Activated CD8-positive, alpha-beta T cell treated with anti-CD3 and anti-CD28 coated beads, Interleukin-2, amount 10 ng/mL, durations not matched to agents 7 days and 5 days (primary cell): Measurements from ENCODE around the gene REEP1. TPM values are rescaled to one million over a fixed set of nuclear protein-coding genes. Genes with fewer than 3 reads are reported as not detected.

Experiments used
- ATAC-seq: fragments of 150-1000 bp; cut with Tn5 transposase; one replicate; pipeline ENCODE4 v1.10.0; 2021; ENCODE audit warnings: moderate library complexity
- CTCF ChIA-PET: fragments of 350-600 bp; sonication (Branson Sonifier 250); formaldehyde crosslinking; loops from one replicate; lab custom pipeline; 2021; ENCODE audit warnings: antibody characterized with exemption; lab: Charles Lee
- POLR2A ChIA-PET: fragments of 350-600 bp; sonication (Branson Sonifier 250); formaldehyde crosslinking; loops from one replicate; lab custom pipeline; 2021; ENCODE audit warnings: antibody characterized with exemption; lab: Charles Lee
- DNase-seq: peaks from one replicate; pipeline ENCODE4 v3.0.0-alpha.2; 2020
- H3K27ac Mint-ChIP-seq: one replicate; pipeline ENCODE4 v1.8.0; 2021; ENCODE audit warnings: mild to moderate bottlenecking, mixed read lengths
- H3K27me3 Mint-ChIP-seq: one replicate; pipeline ENCODE4 v1.8.0; 2021; ENCODE audit warnings: low read depth, mixed read lengths
- H3K36me3 Mint-ChIP-seq: one replicate; pipeline ENCODE4 v1.8.0; 2021; ENCODE audit warnings: low read depth, mixed read lengths
- H3K4me1 Mint-ChIP-seq: one replicate; pipeline ENCODE4 v1.8.0; 2021; ENCODE audit warnings: low read depth, mixed read lengths
- H3K4me3 Mint-ChIP-seq: one replicate; pipeline ENCODE4 v1.8.0; 2021; ENCODE audit warnings: mild to moderate bottlenecking, mixed read lengths
- H3K9me3 Mint-ChIP-seq: one replicate; pipeline ENCODE4 v1.8.0; 2022; ENCODE audit warnings: mixed read lengths; ENCODE audit not compliant: insufficient read depth
- total RNA-seq, 2 experiments: library from RNA; stranded (reverse); gene quantifications; one replicate each; pipeline ENCODE4 v1.2.3, GENCODE V29; 2021

Gene REEP1
- total RNA-seq, 2 experiments from 2014 or later, result 0.21 TPM; not detected in 1

DNA sequence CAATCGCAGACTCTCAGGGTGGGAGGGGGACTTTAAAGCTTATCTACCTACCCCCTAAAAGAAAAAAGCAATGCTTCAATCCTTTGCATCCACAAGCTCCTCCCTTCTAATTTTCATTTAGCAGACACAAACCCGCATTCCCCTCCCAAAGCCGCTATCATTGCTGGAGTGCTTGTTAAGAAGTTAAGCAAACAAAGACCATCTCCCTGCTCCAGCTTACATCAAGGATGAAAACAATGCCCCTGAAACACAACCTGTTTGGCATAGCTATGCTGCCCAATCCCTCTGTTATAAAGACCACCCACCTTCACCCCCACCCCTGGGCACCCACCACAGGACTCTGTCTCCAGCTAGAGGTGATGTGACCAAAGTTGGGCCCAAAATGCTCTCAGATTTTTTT is 33.0 kb downstream of the REEP1 start:
- DNase-seq (no peak), ATAC-seq (no peak)
- Mint-ChIP-seq H3K27ac (no peak overlapping the region), H3K27me3 (peaks cover 33% of the 10 kb centered on the region), H3K4me3 (no peak overlapping the region), H3K9me3 (no peaks in the 10 kb centered on the region), H3K36me3 (no peaks in the 10 kb centered on the region), H3K4me1 (no peaks in the 10 kb centered on the region)
- ChIA-PET POLR2A (no interaction called here), CTCF (interaction anchor here (1.2 kb wide), 1 partner anchor 84 kb away, joined by 6 read pairs; no protein-coding TSS in a partner anchor)

DNA sequence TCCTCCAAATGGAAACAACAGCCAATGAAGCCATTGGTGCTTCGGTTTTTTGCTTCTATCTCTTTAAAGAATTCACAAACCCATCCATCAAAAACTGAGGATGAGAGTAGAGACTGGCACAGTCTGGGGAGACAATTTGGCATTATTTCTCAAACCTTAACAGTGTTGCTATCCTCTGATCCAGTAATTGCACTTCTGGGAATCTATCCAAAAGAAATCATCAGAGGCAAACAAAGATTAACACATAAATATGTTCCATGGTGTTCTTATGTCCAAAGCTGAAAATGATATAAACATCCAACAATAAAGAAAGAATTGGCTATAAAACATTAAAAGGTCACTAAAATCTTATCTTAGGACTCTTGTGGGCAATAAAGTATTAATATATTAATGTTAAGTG is 35.1 kb downstream of the REEP1 start:
- no peak overlapping the region for H3K27ac Mint-ChIP-seq
- no peak overlapping the region for H3K4me3 Mint-ChIP-seq
- H3K27me3 Mint-ChIP-seq, result peaks cover 36% of the 10 kb centered on the region
- H3K9me3 Mint-ChIP-seq, result no peaks in the 10 kb centered on the region
- POLR2A ChIA-PET, result no interaction called here
- ATAC-seq (no peak), DNase-seq (no peak)
- H3K4me1 Mint-ChIP-seq, result no peaks in the 10 kb centered on the region
- no peaks in the 10 kb centered on the region for H3K36me3 Mint-ChIP-seq
- CTCF ChIA-PET, result no interaction called here

DNA sequence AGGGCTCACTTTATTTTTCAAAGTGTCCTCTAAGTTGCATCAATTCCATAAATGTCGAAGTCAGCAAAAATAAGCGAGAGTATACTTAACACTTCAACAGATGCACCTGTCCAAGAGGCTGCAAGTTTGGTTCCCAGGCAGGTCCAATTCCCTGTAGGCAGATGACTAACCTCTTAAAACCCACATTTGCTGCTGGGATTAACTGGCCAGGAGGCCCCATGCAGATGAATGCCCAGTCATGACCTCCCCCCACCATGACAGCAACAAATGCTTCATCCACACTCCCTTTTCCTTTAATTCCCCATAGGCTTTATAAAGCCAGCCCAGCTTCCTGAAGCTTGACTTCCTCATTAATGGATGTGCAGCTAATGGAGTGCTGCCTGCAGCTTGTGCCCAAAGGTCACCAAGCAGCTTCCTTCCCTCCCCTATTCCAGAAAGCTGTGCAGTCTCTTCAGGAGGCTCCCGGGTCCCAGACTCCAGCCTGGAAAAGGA is 35.7 kb downstream of the REEP1 start:
- ChIA-PET CTCF (no interaction called here), POLR2A (no interaction called here)
- H3K4me3 Mint-ChIP-seq, result no peak overlapping the region
- H3K27ac Mint-ChIP-seq, result no peak overlapping the region
- no peaks in the 10 kb centered on the region for H3K9me3 Mint-ChIP-seq
- DNase-seq, result no peak
- no peak for ATAC-seq
- H3K36me3 Mint-ChIP-seq, result no peaks in the 10 kb centered on the region
- peaks cover 36% of the 10 kb centered on the region for H3K27me3 Mint-ChIP-seq
- no peaks in the 10 kb centered on the region for H3K4me1 Mint-ChIP-seq

DNA sequence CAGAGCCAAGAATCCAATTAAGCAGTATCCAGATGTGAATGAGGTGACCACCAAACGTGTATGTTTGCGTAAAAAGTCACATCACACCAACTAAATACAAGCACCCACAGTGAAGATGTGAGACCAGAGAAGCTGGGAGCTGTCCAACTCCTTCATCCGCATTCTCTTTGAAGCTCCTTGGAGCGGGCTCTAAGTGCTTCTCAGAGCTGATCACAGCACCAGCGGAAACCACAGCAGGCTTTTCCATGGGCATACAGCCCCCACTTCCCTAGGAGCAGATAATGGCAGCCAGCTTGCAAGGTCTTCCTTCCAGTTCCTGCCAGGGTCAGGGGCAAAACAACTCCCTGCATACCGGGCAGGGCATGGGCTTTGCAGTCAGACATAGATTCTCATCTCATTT is 36.4 kb downstream of the REEP1 start:
- ChIA-PET CTCF (no interaction called here), POLR2A (no interaction called here)
- peaks cover 34% of the 10 kb centered on the region for H3K27me3 Mint-ChIP-seq
- H3K4me1 Mint-ChIP-seq, result no peaks in the 10 kb centered on the region
- ATAC-seq, result no peak
- DNase-seq, result no peak
- H3K9me3 Mint-ChIP-seq, result no peaks in the 10 kb centered on the region
- no peak overlapping the region for H3K27ac Mint-ChIP-seq
- H3K4me3 Mint-ChIP-seq, result no peak overlapping the region
- H3K36me3 Mint-ChIP-seq, result no peaks in the 10 kb centered on the region

DNA sequence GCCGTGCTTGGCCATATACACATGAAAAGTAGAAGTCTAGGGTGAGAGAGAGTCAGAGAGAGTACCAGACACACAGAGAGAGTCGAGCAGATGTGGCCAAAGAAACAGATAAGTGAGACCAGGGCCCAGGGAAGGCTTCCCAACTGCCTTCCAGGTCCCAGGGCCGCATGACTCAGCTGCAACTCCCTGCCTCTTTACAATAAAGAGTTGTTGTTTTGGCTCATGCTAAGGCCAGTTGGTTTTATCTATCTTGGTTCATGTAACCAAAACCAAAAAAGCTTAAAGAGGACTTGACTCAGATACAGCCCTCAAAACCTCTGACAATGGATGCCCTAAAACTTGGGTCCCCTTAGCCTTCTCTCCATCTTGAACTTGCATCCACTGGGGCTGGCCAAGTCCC is 36.9 kb downstream of the REEP1 start:
- CTCF ChIA-PET, result no interaction called here
- POLR2A ChIA-PET, result no interaction called here
- Mint-ChIP-seq H3K27ac (no peak overlapping the region), H3K27me3 (peaks cover 34% of the 10 kb centered on the region), H3K36me3 (no peaks in the 10 kb centered on the region), H3K4me1 (no peaks in the 10 kb centered on the region), H3K9me3 (no peaks in the 10 kb centered on the region), H3K4me3 (no peak overlapping the region)
- ATAC-seq, result no peak
- DNase-seq, result no peak

DNA sequence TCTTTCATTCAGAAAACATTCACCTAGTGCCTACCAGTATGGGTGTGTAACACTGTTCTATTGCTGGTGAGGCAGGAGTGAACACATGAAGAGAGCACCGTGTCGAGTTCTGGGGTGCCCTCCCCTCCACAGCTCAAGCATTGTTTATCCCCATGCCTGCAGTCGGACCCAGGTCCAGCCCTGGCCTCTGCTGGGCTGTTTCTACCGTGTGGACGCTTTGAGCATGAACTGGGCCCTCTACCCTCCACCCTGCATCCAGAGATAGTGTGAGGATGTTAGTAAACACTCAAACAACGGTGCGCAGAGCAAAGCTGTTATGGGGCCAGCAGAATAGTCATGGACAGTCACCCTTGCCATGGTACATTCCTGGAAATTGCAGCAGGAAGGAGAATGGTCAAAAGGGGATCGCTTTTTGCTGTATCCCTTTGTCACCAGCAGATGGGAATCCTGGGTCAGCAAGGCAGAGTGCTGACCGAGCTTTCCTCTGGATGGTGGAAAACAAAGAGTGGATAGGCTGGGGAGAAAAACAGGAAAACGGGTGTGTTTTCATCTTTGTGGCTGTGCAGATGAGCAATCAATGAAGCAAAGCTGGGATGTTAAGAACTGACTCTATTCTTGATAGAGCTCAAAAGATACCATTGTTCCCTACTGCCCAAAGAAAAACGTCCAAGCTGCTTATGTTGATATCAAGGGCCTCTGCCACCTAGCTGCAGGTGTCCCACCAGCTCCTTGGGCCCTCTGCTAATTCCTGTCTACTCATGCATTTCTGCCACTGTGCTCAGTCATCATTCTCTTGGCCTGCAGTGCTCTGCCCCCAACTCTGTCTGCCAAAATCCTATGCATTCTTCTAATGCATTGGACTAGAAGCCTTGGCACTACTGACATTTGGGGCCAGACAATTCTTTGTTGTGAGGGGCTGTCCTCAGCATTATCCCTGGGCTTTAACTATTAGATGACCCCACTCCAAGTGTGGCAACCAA is 38.7 kb downstream of the REEP1 start:
- POLR2A ChIA-PET, result no interaction called here
- no peak for ATAC-seq
- H3K9me3 Mint-ChIP-seq, result no peaks in the 10 kb centered on the region

DNA sequence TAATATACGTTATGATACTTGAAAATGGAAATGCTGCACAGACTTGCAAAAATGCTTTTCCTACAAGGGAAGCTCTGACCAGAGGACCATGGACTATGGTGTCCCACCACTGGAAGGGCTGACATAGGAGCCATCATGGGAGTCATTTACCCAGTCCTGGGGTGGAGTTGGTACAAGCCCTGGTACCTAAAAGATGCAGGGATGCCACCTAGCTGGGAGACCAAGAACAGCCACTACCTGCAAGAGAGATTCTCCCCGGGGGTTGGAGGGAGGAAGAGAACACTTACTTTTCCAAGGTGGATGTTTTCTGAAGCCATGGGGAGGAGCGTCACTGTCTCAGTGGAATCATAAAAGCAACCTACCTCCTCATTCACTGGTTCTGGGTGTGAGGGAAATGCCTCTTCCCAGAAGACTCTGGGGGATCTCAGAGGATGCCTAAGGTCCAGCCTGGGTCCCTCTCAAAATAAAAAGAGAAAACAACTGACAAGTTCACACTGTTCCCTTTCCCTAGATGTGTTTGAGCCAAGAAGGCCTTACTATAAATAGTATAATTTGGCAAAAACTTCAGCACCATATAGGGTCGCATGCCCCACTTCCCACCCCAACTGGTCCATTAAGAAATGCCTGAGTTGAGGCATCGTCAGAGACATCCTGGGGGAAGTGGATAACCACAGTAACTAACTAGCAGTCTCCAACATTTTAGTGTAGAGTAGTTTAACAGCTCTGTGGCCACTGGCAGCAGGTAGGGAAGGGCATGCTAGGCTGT is 39.9 kb downstream of the REEP1 start:
- Mint-ChIP-seq H3K4me3 (no peak overlapping the region), H3K36me3 (no peaks in the 10 kb centered on the region), H3K27ac (no peak overlapping the region), H3K4me1 (no peaks in the 10 kb centered on the region), H3K27me3 (peaks cover 27% of the 10 kb centered on the region), H3K9me3 (no peaks in the 10 kb centered on the region)
- CTCF ChIA-PET, result interaction anchor here (0.8 to 2.6 kb wide), 3 partner anchors 11 to 77 kb away, joined by 3 to 13 read pairs (median 3); no protein-coding TSS in a partner anchor
- POLR2A ChIA-PET, result no interaction called here
- ATAC-seq (peak; percentile 49), DNase-seq (peak; percentile 28)

More for the DNA sequence above, 38.7 kb downstream of the REEP1 start:
- Mint-ChIP-seq H3K27ac (no peak overlapping the region), H3K4me1 (no peaks in the 10 kb centered on the region), H3K36me3 (no peaks in the 10 kb centered on the region), H3K27me3 (peaks cover 23% of the 10 kb centered on the region), H3K4me3 (no peak overlapping the region)
- DNase-seq, result no peak
- CTCF ChIA-PET, result interaction anchor here (1.1 to 2.6 kb wide), 2 partner anchors 21 to 78 kb away, joined by 3 to 13 read pairs; no protein-coding TSS in a partner anchor

DNA sequence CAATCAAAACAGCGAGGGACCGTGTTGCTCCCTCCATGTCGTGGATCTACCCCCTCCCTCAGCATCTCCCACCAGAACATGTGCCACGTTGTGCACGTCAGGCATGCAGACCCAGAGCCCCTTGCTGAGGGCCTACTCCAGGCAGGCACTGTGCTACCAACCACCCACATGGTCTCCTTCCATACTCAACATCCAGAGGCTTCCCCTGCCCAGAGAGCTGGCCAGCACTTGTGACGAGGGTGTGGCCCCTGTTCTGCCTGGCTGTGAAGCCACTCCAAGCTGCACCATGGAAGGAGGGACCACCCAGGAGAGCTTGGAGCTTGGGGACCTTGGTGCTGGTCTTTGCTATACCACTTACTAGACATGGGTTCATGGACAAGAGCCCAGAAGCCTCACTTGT is 40.5 kb downstream of the REEP1 start:
- Mint-ChIP-seq H3K27ac (no peak overlapping the region), H3K9me3 (no peaks in the 10 kb centered on the region), H3K27me3 (peaks cover 27% of the 10 kb centered on the region), H3K4me1 (no peaks in the 10 kb centered on the region), H3K4me3 (no peak overlapping the region), H3K36me3 (no peaks in the 10 kb centered on the region)
- POLR2A ChIA-PET, result no interaction called here
- DNase-seq (no peak), ATAC-seq (no peak)
- CTCF ChIA-PET, result interaction anchor here (0.8 to 2.6 kb wide), 2 partner anchors 10 to 76 kb away, joined by 3 to 13 read pairs; no protein-coding TSS in a partner anchor

DNA sequence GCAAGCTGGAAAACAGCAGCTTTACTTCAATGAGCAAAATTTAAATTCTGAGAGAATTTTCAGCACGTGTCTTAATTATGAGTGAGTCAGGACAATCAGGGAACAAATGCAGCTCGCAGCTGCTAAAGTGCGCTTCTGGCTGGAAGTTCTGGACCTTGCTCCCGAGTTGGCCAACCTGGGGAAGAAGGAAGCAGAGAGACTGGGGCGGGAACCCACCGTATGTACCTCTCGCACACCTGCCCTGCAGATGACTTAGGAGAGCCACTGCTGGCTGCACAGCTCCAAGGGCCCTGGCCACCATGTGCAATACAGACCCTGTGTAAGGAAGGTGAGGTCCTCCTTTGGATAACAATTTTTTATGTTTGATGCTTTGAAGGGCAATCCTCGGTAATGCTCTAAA is 42.4 kb downstream of the REEP1 start:
- ChIA-PET CTCF (interaction anchor here (3.8 kb wide), 1 partner anchor 74 kb away, joined by 14 read pairs; no protein-coding TSS in a partner anchor), POLR2A (interaction anchor here (0.6 kb wide), 1 partner anchor 22 kb away, joined by 3 read pairs; no protein-coding TSS in a partner anchor)
- Mint-ChIP-seq H3K36me3 (no peaks in the 10 kb centered on the region), H3K27me3 (peaks cover 24% of the 10 kb centered on the region), H3K27ac (no peak overlapping the region), H3K9me3 (no peaks in the 10 kb centered on the region), H3K4me1 (no peaks in the 10 kb centered on the region), H3K4me3 (no peak overlapping the region)
- ATAC-seq (no peak), DNase-seq (no peak)

DNA sequence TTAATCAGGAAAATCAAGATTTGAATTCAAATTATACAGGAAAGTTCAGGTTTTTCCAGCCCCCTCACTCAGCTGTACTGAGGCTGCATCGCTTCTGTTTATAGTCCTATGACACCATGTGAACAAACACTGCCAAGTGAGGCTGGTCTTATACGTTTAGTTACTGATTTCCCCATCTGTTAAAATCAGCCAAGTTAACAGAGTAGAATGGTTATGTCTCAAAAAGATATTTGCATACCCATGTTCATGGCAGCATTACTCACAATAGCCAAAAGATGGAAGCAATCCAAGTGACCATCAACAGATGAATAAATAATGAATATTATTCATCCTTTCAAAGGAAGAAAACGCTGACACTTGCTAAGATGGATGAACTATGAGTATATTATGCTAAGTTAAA is 43.8 kb downstream of the REEP1 start:
- H3K9me3 Mint-ChIP-seq, result no peaks in the 10 kb centered on the region
- no peak for ATAC-seq
- CTCF ChIA-PET, result interaction anchor here (3.8 kb wide), 1 partner anchor 73 kb away, joined by 14 read pairs; no protein-coding TSS in a partner anchor
- no peaks in the 10 kb centered on the region for H3K36me3 Mint-ChIP-seq
- no peak overlapping the region for H3K27ac Mint-ChIP-seq
- no peak for DNase-seq
- H3K4me1 Mint-ChIP-seq, result no peaks in the 10 kb centered on the region
- no peak overlapping the region for H3K4me3 Mint-ChIP-seq
- POLR2A ChIA-PET, result no interaction called here
- H3K27me3 Mint-ChIP-seq, result peaks cover 22% of the 10 kb centered on the region

DNA sequence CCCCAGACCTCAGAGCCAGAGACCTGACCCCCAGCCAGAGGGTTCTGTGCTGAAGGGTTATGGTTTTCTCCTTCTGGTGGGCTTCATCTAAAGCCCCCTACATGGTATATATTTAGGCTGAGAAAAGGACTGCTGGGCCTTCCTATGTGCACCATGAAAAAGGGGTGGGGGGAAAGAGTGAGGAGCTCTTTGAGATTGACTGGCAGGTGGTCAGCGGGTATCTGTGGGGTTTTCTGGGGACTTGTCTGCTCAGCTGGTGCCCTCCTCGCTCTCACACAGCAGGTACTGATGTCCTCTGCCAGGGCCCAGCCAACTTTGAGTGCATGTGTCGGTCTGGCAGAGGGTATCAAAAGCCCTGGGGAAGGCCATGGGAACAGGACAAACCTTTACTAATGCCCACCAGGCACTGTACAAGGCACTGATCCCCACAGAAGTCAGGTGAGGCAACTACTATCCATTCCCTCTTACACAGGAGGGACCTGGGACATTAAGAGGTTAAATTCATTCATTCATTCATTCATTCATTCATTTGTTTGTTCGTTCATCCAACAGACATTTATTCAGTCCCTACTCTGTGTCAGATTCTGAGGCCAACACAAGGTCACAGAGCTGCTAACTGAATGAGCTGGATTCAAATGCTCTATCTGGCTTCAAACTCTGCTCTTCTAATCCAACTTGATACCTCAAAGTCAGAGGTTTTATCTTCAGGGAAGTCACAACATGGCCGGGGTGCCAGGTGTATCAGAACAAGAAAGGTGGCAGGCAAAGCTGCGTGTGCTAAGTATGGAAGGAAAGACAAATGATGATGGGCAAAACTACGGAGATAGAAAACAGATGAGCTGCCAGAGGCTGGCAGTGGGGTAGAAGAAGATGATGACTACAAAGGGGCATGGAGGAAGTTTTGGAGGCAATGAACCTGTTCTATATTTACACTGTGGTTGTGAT is 44.6 kb downstream of the REEP1 start:
- H3K36me3 Mint-ChIP-seq, result no peaks in the 10 kb centered on the region
- no peaks in the 10 kb centered on the region for H3K4me1 Mint-ChIP-seq
- H3K27ac Mint-ChIP-seq, result no peak overlapping the region
- H3K27me3 Mint-ChIP-seq, result peaks cover 27% of the 10 kb centered on the region
- ATAC-seq, result no peak
- DNase-seq, result no peak
- POLR2A ChIA-PET, result no interaction called here
- H3K9me3 Mint-ChIP-seq, result no peaks in the 10 kb centered on the region
- H3K4me3 Mint-ChIP-seq, result no peak overlapping the region
- CTCF ChIA-PET, result interaction anchor here (3.8 kb wide), 1 partner anchor 72 kb away, joined by 14 read pairs; no protein-coding TSS in a partner anchor
